ENCODE data around the gene GSTM5.
"Not testable (repeated sequence)": the region's sequence is repeated elsewhere in the genome, so short reads cannot be mapped to it uniquely, and the experiment has no call there.

Gene GSTM5

GRCh38 chr1:109695138-109695537 lies 16.9 kb upstream of the GSTM5 start:
- in situ Hi-C loops (cut with MboI; ENCODE audit: low sequenced_read_pairs): not testable (repeated sequence)

GRCh38 chr1:109697066-109697465 lies 15.0 kb upstream of the GSTM5 start:
- in situ Hi-C loops (cut with MboI; ENCODE audit: low sequenced_read_pairs): no loop called here

- in situ Hi-C loops (cut with MboI; ENCODE audit: low sequenced_read_pairs): not testable (repeated sequence)
These were observed 14.2 kb upstream of the GSTM5 start for GRCh38 chr1:109697861-109698260.

GRCh38 chr1:109702940-109703339 lies 9.1 kb upstream of the GSTM5 start:
- in situ Hi-C loops (cut with MboI; ENCODE audit: low sequenced_read_pairs): not testable (repeated sequence)

- in situ Hi-C loops (cut with MboI; ENCODE audit: low sequenced_read_pairs): no loop called here
These were observed 7.9 kb upstream of the GSTM5 start for GRCh38 chr1:109704173-109704572.

- in situ Hi-C loops (cut with MboI; ENCODE audit: low sequenced_read_pairs): no loop called here
These were observed 6.6 kb upstream of the GSTM5 start for GRCh38 chr1:109705411-109705810.

- in situ Hi-C loops (cut with MboI; ENCODE audit: low sequenced_read_pairs): not testable (repeated sequence)
These were observed 3.1 kb upstream of the GSTM5 start for GRCh38 chr1:109708949-109709348.

GRCh38 chr1:109709822-109710221 lies 2.2 kb upstream of the GSTM5 start:
- in situ Hi-C loops (cut with MboI; ENCODE audit: low sequenced_read_pairs): not testable (repeated sequence)

- in situ Hi-C loops (cut with MboI; ENCODE audit: low sequenced_read_pairs): no loop called here
These were observed 342 bp downstream of the GSTM5 start for GRCh38 chr1:109712321-109712864.

- in situ Hi-C loops (cut with MboI; ENCODE audit: low sequenced_read_pairs): no loop called here
These were observed 1.6 kb downstream of the GSTM5 start for GRCh38 chr1:109713636-109714035.

- in situ Hi-C loops (cut with MboI; ENCODE audit: low sequenced_read_pairs): no loop called here
These were observed 2.8 kb downstream of the GSTM5 start for GRCh38 chr1:109714661-109715372.

GRCh38 chr1:109716121-109716520 lies 4.1 kb downstream of the GSTM5 start:
- in situ Hi-C loops (cut with MboI; ENCODE audit: low sequenced_read_pairs): no loop called here

GRCh38 chr1:109716570-109717090 lies 4.6 kb downstream of the GSTM5 start:
- in situ Hi-C loops (cut with MboI; ENCODE audit: low sequenced_read_pairs): no loop called here

GRCh38 chr1:109717729-109718128 lies 5.7 kb downstream of the GSTM5 start:
- in situ Hi-C loops (cut with MboI; ENCODE audit: low sequenced_read_pairs): no loop called here

- in situ Hi-C loops (cut with MboI; ENCODE audit: low sequenced_read_pairs): no loop called here
These were observed 6.4 kb downstream of the GSTM5 start for GRCh38 chr1:109718495-109718894.

GRCh38 chr1:109719337-109719837 lies 7.3 kb downstream of the GSTM5 start:
- in situ Hi-C loops (cut with MboI; ENCODE audit: low sequenced_read_pairs): no loop called here

- in situ Hi-C loops (cut with MboI; ENCODE audit: low sequenced_read_pairs): no loop called here
These were observed 9.0 kb downstream of the GSTM5 start for GRCh38 chr1:109721042-109721441.

GRCh38 chr1:109721971-109722370 lies 9.9 kb downstream of the GSTM5 start:
- in situ Hi-C loops (cut with MboI; ENCODE audit: low sequenced_read_pairs): no loop called here

GRCh38 chr1:109722908-109723691 lies 11.0 kb downstream of the GSTM5 start:
- in situ Hi-C loops (cut with MboI; ENCODE audit: low sequenced_read_pairs): no loop called here

- in situ Hi-C loops (cut with MboI; ENCODE audit: low sequenced_read_pairs): no loop called here
These were observed 12.9 kb downstream of the GSTM5 start for GRCh38 chr1:109724933-109725332.

- in situ Hi-C loops (cut with MboI; ENCODE audit: low sequenced_read_pairs): no loop called here
These were observed 13.5 kb downstream of the GSTM5 start for GRCh38 chr1:109725510-109725909.

GRCh38 chr1:109726007-109726406 lies 14.0 kb downstream of the GSTM5 start:
- in situ Hi-C loops (cut with MboI; ENCODE audit: low sequenced_read_pairs): no loop called here

Measured in HL-60/S4 treated with retinoic acid at 250 ng/mL for 4 days and 3 days (cell line).